C4-2B (cell line): ENCODE data around the gene CDC20.

ENCODE experiments used
- CTCF ChIP-seq: fragments of 450-650 bp; conservative IDR thresholded peaks from 2 replicates; pipeline ENCODE4 v1.5.1; 2017; ENCODE audit warnings: mild to moderate bottlenecking
- ZFX ChIP-seq: fragments of 450-650 bp; IDR thresholded peaks from 2 replicates; pipeline ENCODE4 v1.6.1; 2017

- TF ChIP-seq CTCF (no peak), ZFX (no peak)
Measured at GRCh38 chr1:43386676-43387075, 27.9 kb downstream of the CDC20 start.
